ENCODE results near the gene ARHGEF28.

Gene ARHGEF28

GRCh38 chr5:73625944-73626811, at the start of gene ARHGEF28:
Gene ARHGEF28 (plus strand): TSS chr5:73626196. CDS start chr5:73684852, 58,656 bp downstream.
- peak; percentile 70 for DNase-seq

GRCh38 chr5:73582285-73583145, 43.5 kb upstream of the ARHGEF28 start:
- DNase-seq: no peak

GRCh38 chr5:73587923-73588322, 38.1 kb upstream of the ARHGEF28 start:
- DNase-seq: no peak

- peak; percentile 81 for DNase-seq
These were observed 34.8 kb upstream of the ARHGEF28 start for GRCh38 chr5:73591102-73591695.

GRCh38 chr5:73591698-73592501, 34.1 kb upstream of the ARHGEF28 start:
- no peak for DNase-seq

GRCh38 chr5:73592551-73592950, 33.4 kb upstream of the ARHGEF28 start:
- no peak for DNase-seq

- peak; percentile 89 for DNase-seq
These were observed 29.2 kb upstream of the ARHGEF28 start for GRCh38 chr5:73596705-73597328.

- no peak for DNase-seq
These were observed 26.6 kb upstream of the ARHGEF28 start for GRCh38 chr5:73599380-73599779.

- no peak for DNase-seq
These were observed 22.0 kb upstream of the ARHGEF28 start for GRCh38 chr5:73603998-73604397.

- no peak for DNase-seq
These were observed 20.5 kb upstream of the ARHGEF28 start for GRCh38 chr5:73605223-73606087.

- no peak for DNase-seq
These were observed 19.7 kb upstream of the ARHGEF28 start for GRCh38 chr5:73606206-73606753.

- DNase-seq: no peak
These were observed 18.8 kb upstream of the ARHGEF28 start for GRCh38 chr5:73607228-73607627.

- no peak for DNase-seq
These were observed 13.2 kb upstream of the ARHGEF28 start for GRCh38 chr5:73612799-73613198.

- no peak for DNase-seq
These were observed 10.9 kb upstream of the ARHGEF28 start for GRCh38 chr5:73615085-73615484.

- DNase-seq: no peak
These were observed 10.0 kb upstream of the ARHGEF28 start for GRCh38 chr5:73615947-73616346.

GRCh38 chr5:73617510-73618279, 8.3 kb upstream of the ARHGEF28 start:
- DNase-seq: peak; percentile 20

GRCh38 chr5:73619606-73620333, 6.2 kb upstream of the ARHGEF28 start:
- peak; percentile 80 for DNase-seq

- no peak for DNase-seq
These were observed 5.7 kb upstream of the ARHGEF28 start for GRCh38 chr5:73620334-73620687.

GRCh38 chr5:73623060-73623459, 2.9 kb upstream of the ARHGEF28 start:
- DNase-seq: no peak

All from NCI-H82 (cell line).